Small intestine (tissue), 7 donors: ENCODE results near the gene LARGE1. TPM values are rescaled to one million over a fixed set of nuclear protein-coding genes. Genes with fewer than 3 reads are reported as not detected.
A peak's percentile ranks its signal among the peaks of the same experiment; 100 is the strongest.
"Not testable (repeated sequence)": the region's sequence is repeated elsewhere in the genome, so short reads cannot be mapped to it uniquely, and the experiment has no call there.

Experiments
- DNase-seq, 2 donors: peaks; one replicate each; pipeline versions ENCODE4 v3.0.0 to v3.0.0-alpha.2; 2013
- FAIRE-seq: peaks from 2 replicates; lab custom pipeline; 2012; peaks lifted over from hg19 to GRCh38; lab: Jason Lieb, UNC
- H3K27ac ChIP-seq, 3 donors: one replicate each; pipeline ENCODE4 v1.5.1; 2013; ENCODE audit warnings: low read length in 2 of 3, mild to moderate bottlenecking in 2 of 3, control low read depth in 1 of 3, inconsistent platforms in 1 of 3, low read depth in 1 of 3, moderate library complexity in 1 of 3
- H3K27me3 ChIP-seq, 3 donors: one replicate each; pipeline ENCODE4 v1.6.1; 2013; ENCODE audit warnings: low read length in 3 of 3, inconsistent platforms in 1 of 3; ENCODE audit not compliant: control insufficient read depth in 3 of 3, insufficient read depth in 3 of 3
- H3K36me3 ChIP-seq, 3 donors: one replicate each; pipeline ENCODE4 v1.6.1; 2013; ENCODE audit warnings: low read length in 3 of 3, inconsistent platforms in 1 of 3, low read depth in 1 of 3, mild to moderate bottlenecking in 1 of 3, moderate library complexity in 1 of 3; ENCODE audit not compliant: control insufficient read depth in 3 of 3, insufficient read depth in 2 of 3
- H3K4me1 ChIP-seq, 3 donors: one replicate each; pipeline ENCODE4 v1.6.1; 2013; ENCODE audit warnings: low read length in 2 of 3, inconsistent platforms in 1 of 3, low read depth in 1 of 3, mild to moderate bottlenecking in 1 of 3, moderate library complexity in 1 of 3; ENCODE audit not compliant: control insufficient read depth in 3 of 3, insufficient read depth in 2 of 3
- H3K4me3 ChIP-seq, 3 donors: one replicate each; pipeline ENCODE4 v1.5.1; 2013; ENCODE audit warnings: low read length in 3 of 3, control low read depth in 1 of 3, inconsistent platforms in 1 of 3, low read depth in 1 of 3, mild to moderate bottlenecking in 1 of 3, moderate library complexity in 1 of 3
- H3K9me3 ChIP-seq, 2 donors: one replicate each; pipeline ENCODE4 v1.6.1; 2013; ENCODE audit warnings: low read depth in 1 of 2, low read length in 1 of 2; ENCODE audit not compliant: control insufficient read depth in 2 of 2, insufficient read depth in 1 of 2
- WGBS, 3 donors: extraction: QIAGEN DNeasy Blood & Tissue Kit; methylation state at CpG; one replicate each; pipeline ENCODE4 v1.1.7; 2013; 5-methylcytosine and 5-hydroxymethylcytosine counted together
- polyA plus RNA-seq, 4 donors: library from polyadenylated mRNA; stranded (reverse) in 3 of 4; unstranded in 1 of 4; fragments of 200-250 nt in 3 of 4; fragments of 120-200 nt in 1 of 4; gene quantifications; one replicate each; pipeline versions ENCODE4 v1.2.1 to v1.2.3, GENCODE V29; 2013
- donor health status: healthy with polysubstance abuse.
- donor health status: control.
- donor health status: control.
- donor health status: Bipolar disorder and iron deficiency.
- donor health status: healthy.

Gene LARGE1
- polyA plus RNA-seq, 4 donors, result 5.1 to 18.8 (median 8.0) TPM

GRCh38 chr22:33461698-33462434 is 458.4 kb downstream of the LARGE1 start:
- peak in 1 of 2 donors; percentile 57 for DNase-seq
- H3K4me3 ChIP-seq, result no peak overlapping the region
- no peaks in the 10 kb centered on the region for H3K36me3 ChIP-seq
- H3K9me3 ChIP-seq, result peaks cover 0 to 9% of the 10 kb centered on the region in 2 donors
- no peak for FAIRE-seq
- 96 to 98% (median 98%) methylated on average over 2 of the region's 2 CpGs for WGBS, 3 donors
- H3K4me1 ChIP-seq, result peaks cover 0 to 5% (median 4%) of the 10 kb centered on the region in 3 donors
- H3K27ac ChIP-seq, result peak overlapping the region in 1 of 3 donors; percentile 9
- no peaks in the 10 kb centered on the region for H3K27me3 ChIP-seq

- H3K27ac ChIP-seq, result peak overlapping the region in 2 of 3 donors; percentile 65 to 74
- not testable (repeated sequence) for H3K27me3 ChIP-seq, H3K9me3 ChIP-seq, FAIRE-seq, H3K4me1 ChIP-seq, H3K36me3 ChIP-seq, H3K4me3 ChIP-seq
- WGBS, 3 donors, result 32 to 81% (median 32%) methylated on average over 1 of the region's 1 CpG
- peak; percentile 58 to 85 for DNase-seq
Observed at GRCh38 chr22:33461245-33461644, 459.0 kb downstream of the LARGE1 start.

GRCh38 chr22:33459137-33459536 is 461.1 kb downstream of the LARGE1 start:
- Histone ChIP-seq H3K27ac (no peak overlapping the region), H3K4me3 (no peak overlapping the region), H3K27me3 (no peaks in the 10 kb centered on the region), H3K4me1 (peaks cover 0 to 5% (median 4%) of the 10 kb centered on the region in 3 donors), H3K36me3 (no peaks in the 10 kb centered on the region), H3K9me3 (peaks cover 0 to 9% of the 10 kb centered on the region in 2 donors)
- DNase-seq (no peak), FAIRE-seq (no peak)
- WGBS, 3 donors, result 88 to 92% (median 91%) methylated on average over 6 of the region's 6 CpGs

DNA sequence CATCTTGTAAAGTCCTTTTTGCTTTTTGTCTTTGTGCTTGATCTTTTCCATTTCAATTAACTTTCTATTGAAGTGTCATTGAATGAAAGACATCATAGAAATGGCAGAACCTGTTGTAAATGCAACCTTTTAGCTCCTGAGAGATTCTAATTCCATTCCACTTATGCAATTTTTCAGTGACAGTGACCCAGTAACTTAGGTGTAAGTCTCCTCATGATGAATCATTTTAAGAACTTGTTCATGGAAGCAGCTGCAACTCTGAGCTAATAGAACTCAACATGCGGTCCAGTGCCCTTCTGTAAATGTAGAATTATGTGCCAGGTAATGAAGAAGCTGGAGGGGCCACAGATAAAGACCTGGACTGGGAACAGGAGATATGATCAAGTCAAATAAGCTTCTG is 463.8 kb downstream of the LARGE1 start:
- DNase-seq (no peak), FAIRE-seq (no peak)
- WGBS, 3 donors, result 92 to 94% (median 93%) methylated on average over 1 of the region's 1 CpG
- Histone ChIP-seq H3K9me3 (peaks cover 0 to 1% of the 10 kb centered on the region in 2 donors), H3K4me1 (peaks cover 0 to 5% (median 4%) of the 10 kb centered on the region in 3 donors), H3K27me3 (no peaks in the 10 kb centered on the region), H3K36me3 (no peaks in the 10 kb centered on the region), H3K27ac (no peak overlapping the region), H3K4me3 (no peak overlapping the region)

DNA sequence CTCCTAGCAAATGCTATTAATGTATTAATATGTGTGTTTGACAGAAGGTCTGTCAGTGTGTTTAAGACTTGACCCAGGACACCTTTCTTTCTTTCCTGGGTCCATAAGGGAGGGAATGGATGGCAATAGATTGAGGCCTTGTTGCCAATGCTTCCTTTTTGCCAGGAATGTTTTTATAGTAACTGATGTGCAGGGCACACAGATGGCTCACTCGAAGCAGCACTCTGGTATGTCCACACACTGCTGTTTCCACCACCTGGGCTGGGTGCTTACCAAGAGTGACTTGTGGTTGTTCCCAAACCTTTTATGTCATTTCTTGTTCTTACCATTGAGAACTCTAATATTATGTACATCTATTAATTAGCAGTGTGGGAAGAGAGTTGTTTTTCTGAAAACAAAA is 465.2 kb downstream of the LARGE1 start:
- FAIRE-seq, result no peak
- Histone ChIP-seq H3K4me3 (no peak overlapping the region), H3K27me3 (no peaks in the 10 kb centered on the region), H3K9me3 (no peaks in the 10 kb centered on the region), H3K36me3 (no peaks in the 10 kb centered on the region), H3K4me1 (no peaks in the 10 kb centered on the region), H3K27ac (no peak overlapping the region)
- DNase-seq, result no peak
- WGBS, 3 donors, result 78 to 93% (median 91%) methylated on average over 1 of the region's 1 CpG

GRCh38 chr22:33451866-33452469 is 468.3 kb downstream of the LARGE1 start:
- 62 to 72% (median 65%) methylated on average over 6 of the region's 6 CpGs for WGBS, 3 donors
- H3K4me3 ChIP-seq, result no peak overlapping the region
- no peaks in the 10 kb centered on the region for H3K4me1 ChIP-seq
- H3K9me3 ChIP-seq, result no peaks in the 10 kb centered on the region
- no peaks in the 10 kb centered on the region for H3K27me3 ChIP-seq
- DNase-seq (no peak), FAIRE-seq (no peak)
- no peak overlapping the region for H3K27ac ChIP-seq
- H3K36me3 ChIP-seq, result no peaks in the 10 kb centered on the region

- Histone ChIP-seq H3K4me1 (no peaks in the 10 kb centered on the region), H3K36me3 (no peaks in the 10 kb centered on the region), H3K27me3 (no peaks in the 10 kb centered on the region), H3K4me3 (no peak overlapping the region), H3K9me3 (no peaks in the 10 kb centered on the region), H3K27ac (no peak overlapping the region)
- FAIRE-seq, result no peak
- WGBS, 3 donors, result 71 to 85% (median 82%) methylated on average over 6 of the region's 6 CpGs
- no peak for DNase-seq
Observed at GRCh38 chr22:33450756-33451155, 469.5 kb downstream of the LARGE1 start.

GRCh38 chr22:33447733-33448132 is 472.5 kb downstream of the LARGE1 start:
- no peaks in the 10 kb centered on the region for H3K4me1 ChIP-seq
- DNase-seq, result no peak
- no peaks in the 10 kb centered on the region for H3K9me3 ChIP-seq
- no peak overlapping the region for H3K27ac ChIP-seq
- no peak overlapping the region for H3K4me3 ChIP-seq
- WGBS, 3 donors, result 87 to 97% (median 92%) methylated on average over 5 of the region's 5 CpGs
- no peak for FAIRE-seq
- H3K36me3 ChIP-seq, result no peaks in the 10 kb centered on the region
- H3K27me3 ChIP-seq, result no peaks in the 10 kb centered on the region
